Measurements from ENCODE around the gene SCUBE1.

SCUBE1 gene

DNA sequence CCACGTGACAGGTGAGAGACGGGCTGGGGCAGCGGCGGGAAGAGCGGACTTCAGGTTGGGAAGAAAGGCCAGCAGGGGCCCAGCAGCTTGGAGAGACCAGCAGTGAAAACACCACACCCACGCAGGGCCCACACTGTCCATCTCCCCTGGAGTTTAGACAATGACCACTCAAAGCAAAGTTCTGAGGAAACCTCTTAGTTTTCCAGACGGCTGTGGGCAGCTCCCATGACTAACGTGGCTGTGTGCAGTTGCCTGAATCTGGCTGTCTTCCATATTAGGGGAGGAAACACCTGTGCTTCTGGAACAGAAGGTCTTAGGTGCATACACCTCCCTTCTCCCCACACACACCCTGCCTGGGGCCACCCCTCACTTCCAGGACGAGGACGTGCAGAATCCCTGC, 85.6 kb downstream of the SCUBE1 start:
- DNase-seq (ENCODE audit: low spot score) = no peak

DNA sequence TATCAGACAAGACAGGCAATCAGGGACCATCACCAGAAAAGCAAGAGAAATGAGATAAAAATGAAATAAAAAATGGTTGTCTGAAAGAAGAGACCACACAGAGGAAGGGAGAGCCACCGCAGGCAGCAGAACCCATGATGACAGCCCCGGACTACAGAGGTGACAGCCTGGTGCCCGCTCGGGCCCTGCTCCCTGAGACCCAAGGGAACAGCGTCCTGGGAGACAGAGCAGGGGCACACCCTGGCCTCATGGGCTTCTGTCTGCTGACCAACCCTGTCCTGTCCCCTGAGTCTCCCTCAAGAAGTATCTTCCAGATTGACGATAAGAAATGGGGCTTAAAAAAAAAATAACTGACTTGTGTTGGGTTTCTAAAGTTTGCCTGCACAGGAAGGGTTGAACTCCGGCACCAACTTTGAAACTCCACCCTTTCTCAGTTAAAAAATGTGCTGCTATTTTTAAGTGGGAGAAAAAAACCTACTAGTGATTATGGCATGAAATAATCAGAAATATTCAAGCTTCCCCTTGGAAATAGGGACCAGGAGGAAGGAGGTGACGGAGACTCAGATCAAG, 86.1 kb downstream of the SCUBE1 start:
- DNase-seq (ENCODE audit: low spot score) = no peak

- DNase-seq (ENCODE audit: low spot score) = no peak
Measured at GRCh38 chr22:43256569-43256968, 86.6 kb downstream of the SCUBE1 start.

- DNase-seq (ENCODE audit: low spot score) = no peak
Measured at GRCh38 chr22:43255299-43255698, 87.9 kb downstream of the SCUBE1 start.

DNA sequence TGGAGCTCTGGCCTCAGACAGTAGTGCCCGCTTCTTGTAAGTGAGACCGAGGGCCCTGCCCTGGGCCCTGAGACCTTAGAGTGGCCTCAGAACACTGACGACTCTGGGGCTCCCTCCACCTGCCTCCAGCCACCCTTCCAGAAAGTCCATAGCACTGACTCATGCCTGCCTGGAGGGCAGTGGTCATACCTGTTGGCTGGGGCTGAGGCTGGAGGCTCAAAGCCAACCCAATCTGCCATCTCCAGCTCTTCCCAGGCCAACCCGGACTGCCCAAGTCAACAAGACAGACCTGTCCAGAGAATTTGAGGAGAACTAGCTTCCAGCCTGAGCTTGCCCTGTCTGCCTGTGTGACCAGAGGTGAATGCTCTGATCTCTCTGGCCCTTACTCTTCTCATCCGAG, 89.3 kb downstream of the SCUBE1 start:
- DNase-seq (ENCODE audit: low spot score) = no peak

DNA sequence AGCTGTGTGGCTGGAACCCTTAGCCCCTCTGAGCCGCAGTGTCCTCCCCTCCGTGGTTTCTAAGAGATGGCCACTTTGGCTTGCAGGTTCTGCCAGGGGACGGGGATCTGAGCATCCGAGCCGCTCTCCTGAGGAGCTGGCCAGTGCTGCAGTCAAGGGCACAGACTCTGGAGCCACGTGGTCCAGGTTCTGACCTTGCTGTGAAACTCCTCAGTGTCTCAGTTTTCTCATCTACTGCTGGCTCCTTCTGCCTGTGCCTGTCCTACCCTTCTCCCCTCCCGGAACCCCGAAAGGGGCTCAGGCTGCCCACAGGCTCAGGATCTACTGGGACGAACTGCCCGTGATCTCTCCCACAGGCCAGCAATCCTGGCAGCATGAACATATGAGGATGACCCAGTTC, 90.9 kb downstream of the SCUBE1 start:
- DNase-seq (ENCODE audit: low spot score) = no peak

- no peak for DNase-seq (ENCODE audit: low spot score)
Measured at GRCh38 chr22:43249789-43250471, 93.2 kb downstream of the SCUBE1 start.

DNA sequence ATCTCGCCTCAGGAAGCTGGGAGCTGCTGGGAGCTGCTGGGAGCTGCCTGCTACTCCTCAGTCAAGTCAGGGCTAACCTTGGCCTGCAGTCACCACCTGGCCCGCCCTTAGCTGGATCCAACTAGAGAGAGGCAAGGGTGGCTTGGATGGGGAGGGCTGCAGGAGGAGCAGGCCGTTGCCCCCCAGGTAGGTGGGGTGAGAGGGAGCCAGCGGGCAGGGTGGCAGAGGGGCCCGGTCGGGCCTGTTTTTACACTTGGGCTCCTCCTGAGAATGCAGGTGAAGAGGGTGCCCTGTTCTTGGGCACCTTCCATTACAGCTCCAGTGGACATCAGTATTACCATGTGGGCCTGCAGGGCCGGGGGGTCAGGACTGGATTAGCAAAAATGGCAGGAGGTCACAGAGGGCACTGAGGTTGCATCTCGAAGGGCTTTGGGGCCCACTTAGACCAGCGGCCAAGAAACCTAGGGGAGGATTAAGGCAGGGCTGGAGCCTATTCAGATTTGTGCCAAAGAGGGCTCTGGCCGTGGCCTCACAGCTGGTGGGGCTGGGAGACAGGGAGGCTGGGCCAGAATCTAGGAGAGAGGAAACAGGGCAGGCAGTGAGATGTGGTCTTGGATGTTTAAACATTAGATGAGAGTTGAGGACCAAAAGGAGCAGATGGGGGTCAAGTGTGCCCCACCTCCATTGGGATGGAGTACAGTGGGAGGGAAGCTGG, 95.5 kb downstream of the SCUBE1 start:
- DNase-seq (ENCODE audit: low spot score) = no peak

- DNase-seq (ENCODE audit: low spot score) = no peak
Measured at GRCh38 chr22:43246188-43246587, 97.0 kb downstream of the SCUBE1 start.

DNA sequence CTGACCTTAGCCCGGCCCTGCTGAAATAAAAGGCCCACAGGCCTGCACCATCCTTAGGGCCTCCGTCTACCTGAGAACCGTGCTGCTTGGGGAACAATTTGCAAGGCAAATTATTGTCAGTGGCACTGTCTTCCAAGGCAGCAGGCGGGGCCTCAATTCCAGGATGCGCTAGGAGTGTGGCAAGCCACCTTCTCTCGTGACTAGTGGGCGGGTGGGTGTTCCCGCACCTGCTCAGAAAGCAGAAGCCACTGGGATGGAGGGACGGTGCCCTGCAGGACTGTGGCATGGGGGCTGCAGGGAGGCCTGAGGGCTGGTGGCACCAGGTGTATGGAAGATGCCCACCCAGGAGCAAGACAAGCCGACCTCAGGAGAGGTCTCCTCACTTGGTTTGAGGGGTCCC, 97.5 kb downstream of the SCUBE1 start:
- no peak for DNase-seq (ENCODE audit: low spot score)

- no peak for DNase-seq (ENCODE audit: low spot score)
Measured at GRCh38 chr22:43244803-43245527, 98.2 kb downstream of the SCUBE1 start.

DNA sequence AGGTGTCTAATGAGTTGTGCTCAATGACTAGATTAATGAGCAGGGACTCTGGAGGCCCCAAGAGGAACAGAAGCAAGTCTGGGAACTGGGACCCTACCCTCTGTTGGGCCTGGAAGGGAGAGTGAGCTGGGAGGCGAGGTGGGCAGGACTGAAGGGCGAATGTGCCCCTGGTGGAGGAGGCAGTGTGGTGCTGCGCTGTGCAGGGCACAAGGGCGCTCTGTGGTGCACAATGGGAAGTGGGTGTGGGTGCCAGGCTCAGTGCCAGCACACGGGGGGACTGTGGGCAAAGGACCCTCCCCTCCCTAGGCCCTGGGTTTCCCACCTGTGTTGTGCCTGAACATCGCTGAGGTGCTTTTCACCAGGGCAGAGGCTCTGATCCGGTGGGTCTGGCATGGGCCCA, 98.8 kb downstream of the SCUBE1 start:
- no peak for DNase-seq (ENCODE audit: low spot score)

DNA sequence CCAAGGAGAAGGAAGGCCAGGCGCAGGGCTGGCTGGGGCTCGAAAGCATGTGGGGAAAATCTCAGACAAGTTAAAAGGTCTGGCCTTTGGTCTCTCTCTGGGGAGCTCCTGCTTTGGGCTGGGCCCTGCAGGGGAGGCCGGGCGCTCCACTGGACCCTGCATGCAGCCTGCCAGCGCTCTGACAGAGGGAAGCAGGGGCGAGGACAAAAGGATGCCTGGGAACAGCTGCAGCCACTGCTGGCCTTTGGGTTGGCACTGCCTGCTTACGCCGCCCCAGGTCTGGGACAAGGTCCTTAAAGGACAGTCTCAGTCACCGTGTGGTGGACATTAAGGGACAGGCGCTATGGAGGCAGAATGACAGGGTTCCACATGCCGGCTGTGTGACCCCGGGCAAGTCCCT, 99.8 kb downstream of the SCUBE1 start:
- DNase-seq (ENCODE audit: low spot score) = no peak

GRCh38 chr22:43242627-43243026, 100.5 kb downstream of the SCUBE1 start:
- no peak for DNase-seq (ENCODE audit: low spot score)

GRCh38 chr22:43241699-43242386, 101.3 kb downstream of the SCUBE1 start:
- no peak for DNase-seq (ENCODE audit: low spot score)

- no peak for DNase-seq (ENCODE audit: low spot score)
Measured at GRCh38 chr22:43241138-43241597, 102.0 kb downstream of the SCUBE1 start.

GRCh38 chr22:43240614-43241013, 102.6 kb downstream of the SCUBE1 start:
- DNase-seq (ENCODE audit: low spot score) = no peak

GRCh38 chr22:43239956-43240355, 103.2 kb downstream of the SCUBE1 start:
- DNase-seq (ENCODE audit: low spot score) = no peak

DNA sequence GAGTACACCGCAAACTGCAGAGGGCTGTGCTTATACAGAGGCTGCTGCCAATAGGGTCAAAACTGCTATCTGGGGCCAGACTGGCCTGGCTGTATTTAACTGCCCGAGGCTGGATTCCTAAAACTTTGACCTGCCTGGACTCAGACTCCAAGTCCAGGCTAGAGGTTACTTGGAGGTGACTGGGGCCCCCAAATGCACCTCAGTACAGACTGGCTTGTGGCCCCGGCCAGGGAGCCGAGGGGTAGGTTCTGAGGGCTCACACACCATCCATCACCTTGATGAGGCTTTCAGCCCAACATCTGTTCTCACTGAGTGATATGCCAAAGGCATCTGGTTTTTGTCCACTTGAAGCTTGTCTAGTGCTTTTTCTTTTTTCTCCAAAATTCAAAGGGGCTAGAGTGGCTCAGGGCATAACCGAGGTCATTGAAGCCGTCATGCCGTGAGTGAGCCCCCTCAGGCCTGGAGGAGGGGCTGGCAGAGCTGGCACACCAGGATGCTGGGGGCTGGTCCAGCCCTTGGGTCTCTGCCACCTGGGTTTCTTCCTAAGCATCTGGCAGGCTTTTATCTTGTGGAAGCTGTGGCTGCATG, 103.9 kb downstream of the SCUBE1 start:
- no peak for DNase-seq (ENCODE audit: low spot score)

DNA sequence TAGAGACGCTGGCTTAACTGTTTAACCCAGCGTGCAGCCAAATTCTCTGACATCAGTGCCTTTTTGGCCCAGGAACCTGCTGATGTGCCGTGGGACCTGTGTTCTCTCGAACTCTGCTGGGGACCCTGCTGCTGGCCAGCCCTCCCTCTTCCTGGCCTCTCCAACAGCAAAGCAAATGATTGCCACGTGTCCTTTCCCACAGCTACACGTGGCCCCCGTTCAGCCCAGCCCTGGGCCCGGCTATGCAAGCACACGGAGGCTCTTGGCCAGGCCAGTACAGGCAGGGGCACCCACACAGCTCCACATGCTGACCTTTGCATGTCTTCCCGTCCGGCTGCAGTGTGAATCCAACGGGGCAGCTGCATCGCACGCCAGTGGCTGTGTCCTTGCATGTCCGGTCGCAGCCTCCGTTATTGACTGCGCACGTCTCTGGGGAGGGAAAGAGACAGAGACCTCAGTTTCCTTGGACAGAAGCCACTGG, 104.6 kb downstream of the SCUBE1 start:
- DNase-seq (ENCODE audit: low spot score) = no peak

- DNase-seq (ENCODE audit: low spot score) = no peak
Measured at GRCh38 chr22:43237280-43237679, 105.9 kb downstream of the SCUBE1 start.

Data from NAMALWA (cell line).